Heart left ventricle (tissue), 16 donors: ENCODE data around the gene G6PD. TPM values are rescaled to one million over a fixed set of nuclear protein-coding genes. Genes with fewer than 3 reads are reported as not detected.
"Not testable (repeated sequence)": the region's sequence is repeated elsewhere in the genome, so short reads cannot be mapped to it uniquely, and the experiment has no call there.

Experiments used
- ATAC-seq, 4 donors: fragments of 200-7000 bp; cut with Tn5 transposase; one replicate each; pipeline ENCODE4 v1.9.1; 2020 to 2022; ENCODE audit warnings: moderate library complexity in 4 of 4, mild to moderate bottlenecking in 3 of 4, moderate number of reproducible peaks in 1 of 4
- DNase-seq, 5 donors: peaks; one replicate each; pipeline ENCODE4 v3.0.0-alpha.2; 2020
- H3K27ac ChIP-seq, 12 donors: fragments of 200-600 bp; sonication (generic) in 4 of 12; one replicate each; pipeline versions ENCODE4 v1.5.0 to v1.8.0; 2016 to 2022; ENCODE audit warnings: mild to moderate bottlenecking in 2 of 12
- H3K27me3 ChIP-seq, 9 donors: fragments of 200-600 bp; sonication (generic) in 2 of 9; one replicate each; pipeline versions ENCODE4 v1.5.1 to v1.8.0; 2016 to 2022; ENCODE audit warnings: mild to moderate bottlenecking in 3 of 9
- H3K36me3 ChIP-seq, 9 donors: fragments of 200-600 bp; sonication (generic) in 2 of 9; one replicate each; pipeline versions ENCODE4 v1.5.0 to v1.8.0; 2018 to 2022; ENCODE audit warnings: mild to moderate bottlenecking in 2 of 9
- H3K4me1 ChIP-seq, 12 donors: fragments of 200-600 bp; sonication (generic) in 4 of 12; one replicate each; pipeline versions ENCODE4 v1.5.0 to v1.8.0; 2016 to 2022; ENCODE audit warnings: mild to moderate bottlenecking in 3 of 12
- H3K4me3 ChIP-seq, 12 donors: fragments of 200-600 bp; sonication (generic) in 4 of 12; one replicate each; pipeline versions ENCODE4 v1.5.0 to v1.8.0; 2017 to 2022; ENCODE audit warnings: mild to moderate bottlenecking in 9 of 12, moderate library complexity in 4 of 12
- H3K9me3 ChIP-seq, 12 donors: fragments of 200-600 bp; sonication (generic) in 4 of 12; one replicate each; pipeline versions ENCODE4 v1.5.0 to v1.8.0; 2016 to 2022; ENCODE audit warnings: mild to moderate bottlenecking in 1 of 12
- CTCF ChIP-seq, 12 donors: fragments of 200-600 bp; sonication (generic) in 4 of 12; IDR thresholded peaks; one replicate each; pipeline versions ENCODE4 v1.5.0 to v1.8.0; 2018 to 2022; ENCODE audit warnings: antibody characterized with exemption in 12 of 12, mild to moderate bottlenecking in 5 of 12
- POLR2A ChIP-seq, 2 donors: fragments of 450-650 bp; IDR thresholded peaks; one replicate each; pipeline ENCODE4 v1.6.1; 2017; ENCODE audit warnings: antibody characterized with exemption in 2 of 2, mild to moderate bottlenecking in 2 of 2, moderate library complexity in 2 of 2
- WGBS, 4 donors: extraction: QIAGEN DNeasy Blood & Tissue Kit in 2 of 4; methylation state at CpG; one replicate each; pipeline versions ENCODE4 v1.1.5 to v1.1.7; 2013 to 2018; 5-methylcytosine and 5-hydroxymethylcytosine counted together
- intact Hi-C, 10 donors: fragments of 100-400 bp; cut with DNase I; formaldehyde crosslinking; loops; one replicate each; pipeline versions ENCODE4 v1.11.1 to v1.14.2; 2022
- polyA plus RNA-seq, 2 donors: library from polyadenylated mRNA; stranded (reverse); fragments of 200-250 nt; gene quantifications; one replicate each; pipeline ENCODE4 v1.2.3, GENCODE V29; 2013
- total RNA-seq, 9 donors: library from RNA; depleted of rRNA in 2 of 9; stranded (reverse); fragments of >200 nt in 2 of 9; fragmentation: NEBNext Ultra II Directional in 3 of 9; extraction: Animal tissue kit (Norgen Biotek cat#: 25700) in 3 of 9; gene quantifications; one replicate each; pipeline versions ENCODE4 v1.1.0 to v1.2.4, GENCODE V29; 2016 to 2023
- donor health status: ischemic (EF 13 %, LVEDD 7.1; RV severe dilation, severe dysfunction).
- donor health status: healthy with polysubstance abuse.
- donor health status: DM: no; HTN: yes; CAD: no.
- donor health status: DM: no; HTN: no; CAD: no.
- donor health status: ischemic (EF 25% LVEDD 6.9; RV normal size, moderate dysfunction).
- donor health status: ischemic (EF 25% LVEDD 5.7; RV mildly dilated, moderate dysfunction).
- donor health status: healthy.
- donor health status: DM: yes; HTN: yes; CAD: no.
- donor health status: ischemic (EF 35%, LVEDD 5.7; RV mildly dilated, moderate dysfunction).
- donor health status: nonischemic (EF 11% LVEDD 7.7; RV severe dilation, severe dysfunction).
- donor health status: DM: yes; HTN: yes; CAD: no.
- donor health status: PGD.
- donor health status: ischemic (EF 29% LVEDD 5.4; RV normal size, mild dysfunction).
- donor health status: nonischemic (EF 23%, LVEDD 6.1; RV moderate dilation, normal function).

The G6PD gene
- total and polyA plus RNA-seq, 11 donors = 5.9 to 41.3 (median 11.2) TPM

DNA sequence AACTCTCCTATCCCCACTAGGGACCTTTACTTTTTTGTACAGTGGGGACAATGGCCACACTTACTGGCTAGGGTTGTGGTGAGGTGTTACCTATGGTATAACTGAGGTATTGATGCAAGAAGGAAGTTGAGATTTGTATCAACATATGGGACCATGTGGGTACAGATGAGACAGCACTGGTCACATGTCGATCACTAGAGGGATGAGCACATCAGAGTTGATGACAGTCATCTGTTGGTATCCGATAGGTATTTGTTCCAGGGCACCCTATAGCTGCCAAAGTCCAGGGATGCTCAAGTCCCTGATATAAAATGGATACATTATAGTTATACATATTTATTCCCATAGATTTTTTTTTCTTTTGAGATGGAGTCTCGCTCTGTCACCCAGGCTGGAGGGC lies 43.7 kb downstream of the G6PD start:
- Histone ChIP-seq H3K4me3 (no peak overlapping the region), H3K27ac (no peak overlapping the region), H3K36me3 (peaks cover 0 to 20% (median 8%) of the 10 kb centered on the region in 9 donors), H3K4me1 (no peaks in the 10 kb centered on the region), H3K9me3 (no peaks in the 10 kb centered on the region), H3K27me3 (no peaks in the 10 kb centered on the region)
- WGBS, 4 donors = 84 to 92% (median 86%) methylated on average over 3 of the region's 3 CpGs
- DNase-seq (no peak), ATAC-seq (no peak)
- intact Hi-C loops = no loop called here
- TF ChIP-seq CTCF (IDR thresholded peaks at IDR 0.05) (no peak), POLR2A (IDR thresholded peaks at IDR 0.05) (no peak)

GRCh38 chrX:154502098-154502497 lies 44.5 kb downstream of the G6PD start:
- WGBS, 4 donors = 79 to 90% (median 85%) methylated on average over 8 of the region's 8 CpGs
- H3K4me3 ChIP-seq = no peak overlapping the region
- DNase-seq (no peak), ATAC-seq (no peak)
- H3K36me3 ChIP-seq = peaks cover 0 to 16% (median 6%) of the 10 kb centered on the region in 9 donors
- intact Hi-C loops = no loop called here
- TF ChIP-seq POLR2A (IDR thresholded peaks at IDR 0.05) = no peak
- no peak for TF ChIP-seq CTCF (IDR thresholded peaks at IDR 0.05)
- no peaks in the 10 kb centered on the region for H3K4me1 ChIP-seq
- no peak overlapping the region for H3K27ac ChIP-seq
- no peaks in the 10 kb centered on the region for H3K27me3 ChIP-seq
- H3K9me3 ChIP-seq = no peaks in the 10 kb centered on the region

GRCh38 chrX:154501423-154501822 lies 45.2 kb downstream of the G6PD start:
- H3K9me3 ChIP-seq, H3K4me3 ChIP-seq, H3K27ac ChIP-seq, ATAC-seq, H3K27me3 ChIP-seq, intact Hi-C loops, H3K4me1 ChIP-seq, DNase-seq: not testable (repeated sequence)
- WGBS, 4 donors = 91 to 97% (median 95%) methylated on average over 7 of the region's 7 CpGs
- peaks cover 0 to 13% (median 0%) of the 10 kb centered on the region in 9 donors for H3K36me3 ChIP-seq

- H3K4me3 ChIP-seq, intact Hi-C loops, ATAC-seq, H3K4me1 ChIP-seq, H3K36me3 ChIP-seq, H3K27me3 ChIP-seq, H3K9me3 ChIP-seq, H3K27ac ChIP-seq, DNase-seq: not testable (repeated sequence)
- WGBS, 4 donors = 73 to 90% (median 84%) methylated on average over 4 of the region's 4 CpGs
Observed at GRCh38 chrX:154496591-154497137, 50.0 kb downstream of the G6PD start.

GRCh38 chrX:154495472-154495922 lies 51.1 kb downstream of the G6PD start:
- ATAC-seq = no peak
- Histone ChIP-seq H3K36me3 (no peaks in the 10 kb centered on the region), H3K27me3 (no peaks in the 10 kb centered on the region), H3K9me3 (no peaks in the 10 kb centered on the region), H3K27ac (no peak overlapping the region), H3K4me1 (peaks cover 0 to 5% (median 0%) of the 10 kb centered on the region in 12 donors), H3K4me3 (no peak overlapping the region)
- DNase-seq = no peak
- intact Hi-C loops = no loop called here
- no peak for TF ChIP-seq POLR2A (IDR thresholded peaks at IDR 0.05)
- TF ChIP-seq CTCF (IDR thresholded peaks at IDR 0.05) = no peak
- WGBS, 4 donors = 73 to 81% (median 78%) methylated on average over 6 of the region's 6 CpGs
